Caco-2 (cell line): ENCODE data around the gene BMP6. TPM values are rescaled to one million over a fixed set of nuclear protein-coding genes. Genes with fewer than 3 reads are reported as not detected.

Experiments
- BruUV-seq: library from RNA; stranded (reverse); fragments of 400-500 nt; replicated peaks from 2 replicates; lab custom pipeline; 2021; lab: Mats Ljungman, UMichigan
- CTCF ChIA-PET: fragments of 300-600 bp; sonication (Branson Sonifier 250); formaldehyde crosslinking; loops from one replicate; lab custom pipeline; 2022; ENCODE audit warnings: antibody characterized with exemption; lab: Charles Lee
- POLR2A ChIA-PET: fragments of 300-600 bp; sonication (Branson Sonifier 250); formaldehyde crosslinking; loops from one replicate; lab custom pipeline; 2022; ENCODE audit warnings: antibody characterized with exemption; lab: Charles Lee
- DNase-seq, 2 experiments: peaks; one replicate each; pipeline versions ENCODE4 v3.0.0 to v3.0.0-alpha.2; 2020 to 2022
- H3K27me3 ChIP-seq: replicated peaks from 2 replicates; pipeline ENCODE4 v1.6.0; 2011; ENCODE audit warnings: low read length; ENCODE audit not compliant: control insufficient read depth, insufficient read depth
- H3K36me3 ChIP-seq: 2 replicates; pipeline ENCODE4 v1.5.1; 2011; ENCODE audit warnings: low read length; ENCODE audit not compliant: control insufficient read depth, insufficient read depth
- H3K4me1 ChIP-seq: fragments of 250-450 bp; sonication (Bioruptor Pico); 2 replicates; pipeline ENCODE4 v1.5.1; 2020; ENCODE audit warnings: mild to moderate bottlenecking
- H3K4me3 ChIP-seq: 2 replicates; pipeline ENCODE4 v1.5.1; 2011; ENCODE audit warnings: low read depth, mild to moderate bottlenecking, control low read depth, low read length
- H3K9me3 ChIP-seq: fragments of 250-450 bp; sonication (Bioruptor Pico); 2 replicates; pipeline ENCODE4 v1.5.1; 2020; ENCODE audit warnings: mild to moderate bottlenecking, moderate library complexity
- H3K27ac Mint-ChIP-seq: one replicate; pipeline ENCODE4 v1.8.0; 2022; ENCODE audit warnings: mixed read lengths; ENCODE audit not compliant: unreplicated experiment
- H3K27me3 Mint-ChIP-seq: one replicate; pipeline ENCODE4 v1.8.0; 2022; ENCODE audit warnings: mixed read lengths; ENCODE audit not compliant: insufficient read depth, unreplicated experiment
- H3K36me3 Mint-ChIP-seq: one replicate; pipeline ENCODE4 v1.8.0; 2022; ENCODE audit warnings: mild to moderate bottlenecking, mixed read lengths; ENCODE audit not compliant: insufficient read depth, unreplicated experiment
- H3K4me1 Mint-ChIP-seq: one replicate; pipeline ENCODE4 v1.8.0; 2022; ENCODE audit warnings: low read depth, mixed read lengths; ENCODE audit not compliant: unreplicated experiment
- H3K4me3 Mint-ChIP-seq: one replicate; pipeline ENCODE4 v1.8.0; 2022; ENCODE audit warnings: mild to moderate bottlenecking, moderate library complexity, mixed read lengths; ENCODE audit not compliant: unreplicated experiment
- H3K9me3 Mint-ChIP-seq: one replicate; pipeline ENCODE4 v1.8.0; 2022; ENCODE audit warnings: mixed read lengths; ENCODE audit not compliant: unreplicated experiment
- intact Hi-C: fragments of 100-400 bp; cut with micrococcal nuclease; formaldehyde crosslinking; loops from one replicate; pipeline ENCODE4 v1.10.0; 2022; ENCODE audit not compliant: unreplicated experiment
- total RNA-seq: library from RNA; stranded (reverse); gene quantifications from 2 replicates; pipeline ENCODE4 v1.2.3, GENCODE V29; 2022
- TF ChIP-seq, protein P1 (sequence below), 2 experiments: fragments of 200-600 bp in 1 of 2; IDR thresholded peaks; 1 replicate in 1 of 2; 2 replicates in 1 of 2; pipeline versions ENCODE4 v1.5.1 to v1.8.0; 2011 to 2022; ENCODE audit warnings: antibody characterized with exemption in 1 of 2, control low read depth in 1 of 2, inconsistent platforms in 1 of 2, low read depth in 1 of 2, low read length in 1 of 2, mild to moderate bottlenecking in 1 of 2, moderate library complexity in 1 of 2; ENCODE audit not compliant: insufficient read depth in 1 of 2, severe bottlenecking in 1 of 2, unreplicated experiment in 1 of 2

The BMP6 gene
- total RNA-seq, 1 experiment from 2014 or later: 0.61 TPM

DNA sequence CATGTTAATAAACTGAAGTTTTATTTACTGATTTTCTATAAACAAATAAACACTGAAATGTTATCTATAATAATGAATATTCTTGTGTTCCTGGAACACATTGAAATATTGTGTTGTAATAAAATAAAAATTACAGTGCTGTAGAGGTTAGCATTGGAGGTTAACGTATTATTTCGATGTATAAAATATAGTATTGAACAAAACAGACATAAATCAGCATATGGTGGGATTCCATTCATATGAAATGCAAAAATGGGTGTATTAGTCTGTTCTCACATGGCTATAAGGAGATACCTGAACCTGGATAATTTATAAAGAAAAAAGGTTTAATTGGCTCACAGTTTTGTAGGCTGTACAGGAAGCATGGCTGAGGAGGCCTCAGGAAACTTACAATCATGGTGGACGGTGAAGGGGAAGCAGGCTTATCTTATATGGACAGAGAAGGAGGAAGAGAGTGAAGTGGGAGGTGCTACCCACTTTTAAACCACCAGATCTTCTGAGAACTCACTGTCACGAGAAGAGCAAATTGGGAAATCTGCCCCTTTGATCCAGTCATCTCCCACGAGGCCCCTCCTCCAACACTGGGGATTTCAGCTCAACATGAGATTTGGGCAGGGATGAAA is 24.6 kb upstream of the BMP6 start:
- Histone ChIP-seq H3K4me1 (peaks cover 19% of the 10 kb centered on the region), H3K9me3 (no peaks in the 10 kb centered on the region), H3K36me3 (no peaks in the 10 kb centered on the region), H3K4me3 (no peak overlapping the region), H3K27me3 (no peaks in the 10 kb centered on the region)
- no TSS peak for BruUV-seq
- intact Hi-C loops: no loop called here
- TF ChIP-seq, protein P1, sequence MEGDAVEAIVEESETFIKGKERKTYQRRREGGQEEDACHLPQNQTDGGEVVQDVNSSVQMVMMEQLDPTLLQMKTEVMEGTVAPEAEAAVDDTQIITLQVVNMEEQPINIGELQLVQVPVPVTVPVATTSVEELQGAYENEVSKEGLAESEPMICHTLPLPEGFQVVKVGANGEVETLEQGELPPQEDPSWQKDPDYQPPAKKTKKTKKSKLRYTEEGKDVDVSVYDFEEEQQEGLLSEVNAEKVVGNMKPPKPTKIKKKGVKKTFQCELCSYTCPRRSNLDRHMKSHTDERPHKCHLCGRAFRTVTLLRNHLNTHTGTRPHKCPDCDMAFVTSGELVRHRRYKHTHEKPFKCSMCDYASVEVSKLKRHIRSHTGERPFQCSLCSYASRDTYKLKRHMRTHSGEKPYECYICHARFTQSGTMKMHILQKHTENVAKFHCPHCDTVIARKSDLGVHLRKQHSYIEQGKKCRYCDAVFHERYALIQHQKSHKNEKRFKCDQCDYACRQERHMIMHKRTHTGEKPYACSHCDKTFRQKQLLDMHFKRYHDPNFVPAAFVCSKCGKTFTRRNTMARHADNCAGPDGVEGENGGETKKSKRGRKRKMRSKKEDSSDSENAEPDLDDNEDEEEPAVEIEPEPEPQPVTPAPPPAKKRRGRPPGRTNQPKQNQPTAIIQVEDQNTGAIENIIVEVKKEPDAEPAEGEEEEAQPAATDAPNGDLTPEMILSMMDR (IDR thresholded peaks at IDR 0.05; ENCODE audit: insufficient read depth in 1 of 2, low read depth in 1 of 2, low read length in 1 of 2, severe bottlenecking in 1 of 2, unreplicated experiment in 1 of 2): no peak
- no peaks in the 10 kb centered on the region for H3K36me3 Mint-ChIP-seq
- H3K27ac Mint-ChIP-seq: no peak overlapping the region
- ChIA-PET CTCF (no interaction called here), POLR2A (no interaction called here)
- H3K4me1 Mint-ChIP-seq: no peaks in the 10 kb centered on the region
- H3K9me3 Mint-ChIP-seq: no peaks in the 10 kb centered on the region
- no peak overlapping the region for H3K4me3 Mint-ChIP-seq
- H3K27me3 Mint-ChIP-seq: no peaks in the 10 kb centered on the region
- DNase-seq: no peak

DNA sequence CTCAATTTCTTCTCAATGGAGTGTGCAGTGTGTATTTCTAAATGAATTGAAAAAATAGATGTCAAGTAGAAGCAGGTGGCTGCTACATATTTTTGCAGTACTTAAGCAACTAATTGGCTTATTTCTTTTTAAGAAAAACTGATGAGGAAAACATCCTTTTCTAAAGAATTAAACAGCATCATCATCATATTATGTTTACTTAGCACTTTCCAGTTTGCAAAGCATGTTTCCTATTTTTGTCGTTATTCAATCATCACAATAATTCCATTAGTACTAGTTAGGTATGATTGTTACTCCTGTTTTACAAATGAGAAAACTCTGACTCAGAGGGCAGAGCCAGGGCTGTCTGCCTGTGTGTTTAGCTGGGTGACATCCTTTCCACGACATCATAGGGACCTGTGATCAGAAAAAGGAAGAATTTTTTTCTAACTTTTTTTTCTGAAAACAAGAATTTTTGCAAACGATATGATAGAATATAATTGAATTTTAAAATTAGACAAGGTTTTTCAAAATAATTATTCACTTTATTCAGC is 22.7 kb upstream of the BMP6 start:
- no peaks in the 10 kb centered on the region for H3K36me3 Mint-ChIP-seq
- no peaks in the 10 kb centered on the region for H3K27me3 ChIP-seq
- ChIA-PET CTCF (no interaction called here), POLR2A (no interaction called here)
- H3K27ac Mint-ChIP-seq: no peak overlapping the region
- no peak overlapping the region for H3K4me3 ChIP-seq
- no peaks in the 10 kb centered on the region for H3K27me3 Mint-ChIP-seq
- no peaks in the 10 kb centered on the region for H3K36me3 ChIP-seq
- intact Hi-C loops: no loop called here
- no peaks in the 10 kb centered on the region for H3K4me1 Mint-ChIP-seq
- no TSS peak for BruUV-seq
- no peaks in the 10 kb centered on the region for H3K9me3 ChIP-seq
- H3K4me3 Mint-ChIP-seq: no peak overlapping the region
- no peaks in the 10 kb centered on the region for H3K9me3 Mint-ChIP-seq
- no peak for DNase-seq
- TF ChIP-seq, protein P1 (IDR thresholded peaks at IDR 0.05; ENCODE audit: insufficient read depth in 1 of 2, low read depth in 1 of 2, low read length in 1 of 2, severe bottlenecking in 1 of 2, unreplicated experiment in 1 of 2): no peak
- H3K4me1 ChIP-seq: peaks cover 14% of the 10 kb centered on the region

DNA sequence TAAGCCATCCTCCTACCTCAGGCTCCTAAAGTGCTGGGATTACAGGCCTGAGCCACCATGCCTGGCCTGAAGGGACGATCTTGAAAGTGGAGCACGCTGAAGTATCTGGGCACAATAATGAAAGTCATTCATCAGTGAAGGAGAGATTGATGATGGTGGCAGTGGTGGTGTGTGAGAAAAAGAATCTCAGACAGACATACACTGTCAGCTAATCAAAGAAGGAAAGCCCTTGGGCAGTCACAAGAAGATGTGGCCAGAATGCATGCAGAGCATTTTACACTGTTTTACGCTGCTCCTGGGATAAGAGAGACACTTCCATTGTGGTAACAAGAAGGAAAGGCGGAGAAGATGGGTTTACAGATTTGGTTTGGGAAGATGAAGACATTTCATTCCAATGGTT is 20.4 kb upstream of the BMP6 start:
- ChIA-PET CTCF (no interaction called here), POLR2A (no interaction called here)
- BruUV-seq: no TSS peak
- TF ChIP-seq, protein P1 (IDR thresholded peaks at IDR 0.05; ENCODE audit: insufficient read depth in 1 of 2, low read depth in 1 of 2, low read length in 1 of 2, severe bottlenecking in 1 of 2, unreplicated experiment in 1 of 2): no peak
- H3K27ac Mint-ChIP-seq: no peak overlapping the region
- no peaks in the 10 kb centered on the region for H3K27me3 Mint-ChIP-seq
- H3K9me3 Mint-ChIP-seq: no peaks in the 10 kb centered on the region
- H3K4me3 Mint-ChIP-seq: no peak overlapping the region
- Histone ChIP-seq H3K4me3 (no peak overlapping the region), H3K27me3 (no peaks in the 10 kb centered on the region), H3K36me3 (no peaks in the 10 kb centered on the region), H3K9me3 (no peaks in the 10 kb centered on the region), H3K4me1 (peaks cover 4% of the 10 kb centered on the region; the same call in 1 of the 2 replicates)
- H3K4me1 Mint-ChIP-seq: no peaks in the 10 kb centered on the region
- H3K36me3 Mint-ChIP-seq: no peaks in the 10 kb centered on the region
- intact Hi-C loops: no loop called here
- DNase-seq: no peak
